Measurements from ENCODE around the gene SPG7.

Gene SPG7

GRCh38 chr16:89519881-89520280 is 11.7 kb downstream of the SPG7 start:
- no peak for DNase-seq

- no peak for DNase-seq
Observed at GRCh38 chr16:89522287-89522686, 14.1 kb downstream of the SPG7 start.

- no peak for DNase-seq
Observed at GRCh38 chr16:89523680-89524344, 15.6 kb downstream of the SPG7 start.

DNA sequence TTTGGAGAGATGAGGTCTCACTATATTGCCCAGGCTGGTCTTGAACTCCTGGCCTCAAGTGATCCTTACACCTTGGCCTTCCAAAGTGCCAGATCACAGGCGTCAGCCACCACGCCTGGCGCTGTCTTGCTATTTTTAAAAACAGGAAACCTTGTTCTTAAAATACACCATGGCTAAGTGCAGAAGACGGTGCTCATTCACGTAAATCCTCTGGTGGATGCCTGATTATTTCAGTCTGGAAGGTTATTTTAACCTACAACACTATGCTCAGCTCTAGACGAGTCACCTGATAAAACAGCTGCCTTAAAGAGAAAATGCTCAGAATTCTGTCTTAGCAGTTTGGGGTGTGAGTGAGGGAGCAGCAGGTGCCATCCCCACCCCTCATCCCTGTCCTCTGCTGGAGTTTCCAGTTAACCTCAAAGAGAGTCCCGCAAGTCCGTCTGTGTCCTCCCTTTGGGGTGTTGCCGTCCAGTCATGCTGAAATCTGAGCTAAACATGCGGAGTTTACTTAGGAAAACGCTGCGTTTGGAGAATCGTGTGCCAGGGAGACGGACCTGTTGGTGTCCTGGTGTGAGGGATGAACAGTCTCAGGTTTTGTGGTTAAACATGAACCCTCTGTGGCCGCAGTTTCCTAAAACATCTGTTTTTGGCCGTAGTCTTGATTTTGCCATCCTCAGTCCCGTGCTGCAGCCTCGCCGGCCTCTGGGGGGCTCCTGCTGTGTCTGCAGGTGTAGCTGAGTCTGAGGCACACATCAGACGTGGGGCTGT is 17.1 kb downstream of the SPG7 start:
- DNase-seq, result no peak

DNA sequence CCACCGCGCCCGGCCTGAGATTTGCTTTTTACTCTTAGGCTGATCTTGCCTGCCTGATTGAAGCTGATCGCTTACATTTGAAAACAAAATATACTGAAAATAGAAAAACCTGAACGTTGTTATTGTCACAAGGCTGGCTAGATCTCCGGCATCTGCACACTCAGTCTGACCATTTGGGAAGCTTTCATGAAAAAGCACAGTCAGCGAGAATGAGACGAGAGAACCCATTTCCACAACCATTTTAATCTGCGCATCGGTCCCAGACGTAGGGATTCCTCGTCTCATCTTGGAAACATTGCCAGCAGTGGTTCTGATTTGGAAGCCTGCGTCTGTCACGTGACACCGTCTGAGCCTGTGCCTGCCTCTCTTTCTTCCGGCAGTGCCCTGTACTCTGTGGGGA is 20.9 kb downstream of the SPG7 start:
- DNase-seq, result no peak

GRCh38 chr16:89530401-89531381 is 22.5 kb downstream of the SPG7 start:
- DNase-seq, result no peak

DNA sequence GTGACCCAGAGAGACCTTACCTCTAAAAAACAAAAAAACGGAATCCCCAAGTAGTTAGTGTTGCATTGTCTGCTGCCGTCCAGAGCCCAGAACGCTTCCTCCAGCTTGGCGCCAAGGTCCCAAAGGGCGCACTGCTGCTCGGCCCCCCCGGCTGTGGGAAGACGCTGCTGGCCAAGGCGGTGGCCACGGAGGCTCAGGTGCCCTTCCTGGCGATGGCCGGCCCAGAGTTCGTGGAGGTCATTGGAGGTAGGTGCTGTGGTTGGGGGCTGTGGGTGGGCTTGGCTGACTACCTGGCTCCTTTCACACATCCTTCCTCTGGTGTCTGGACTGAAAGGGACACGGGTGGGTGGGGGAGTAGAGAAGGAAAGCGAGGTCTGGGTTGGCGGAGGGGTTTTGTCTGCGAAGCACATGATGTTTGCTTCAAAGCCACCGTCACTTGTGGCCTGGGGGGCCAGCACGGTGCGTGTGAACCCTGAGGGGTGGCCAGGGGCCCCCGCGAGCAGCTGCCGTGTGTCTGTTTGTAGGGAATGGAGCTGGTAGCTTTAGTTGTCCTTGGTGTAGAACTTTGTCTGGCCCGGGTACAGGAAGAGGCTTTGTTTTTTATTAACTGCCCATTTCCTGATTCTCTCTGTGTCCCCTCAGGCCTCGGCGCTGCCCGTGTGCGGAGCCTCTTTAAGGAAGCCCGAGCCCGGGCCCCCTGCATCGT is 23.8 kb downstream of the SPG7 start:
- DNase-seq, result no peak

DNA sequence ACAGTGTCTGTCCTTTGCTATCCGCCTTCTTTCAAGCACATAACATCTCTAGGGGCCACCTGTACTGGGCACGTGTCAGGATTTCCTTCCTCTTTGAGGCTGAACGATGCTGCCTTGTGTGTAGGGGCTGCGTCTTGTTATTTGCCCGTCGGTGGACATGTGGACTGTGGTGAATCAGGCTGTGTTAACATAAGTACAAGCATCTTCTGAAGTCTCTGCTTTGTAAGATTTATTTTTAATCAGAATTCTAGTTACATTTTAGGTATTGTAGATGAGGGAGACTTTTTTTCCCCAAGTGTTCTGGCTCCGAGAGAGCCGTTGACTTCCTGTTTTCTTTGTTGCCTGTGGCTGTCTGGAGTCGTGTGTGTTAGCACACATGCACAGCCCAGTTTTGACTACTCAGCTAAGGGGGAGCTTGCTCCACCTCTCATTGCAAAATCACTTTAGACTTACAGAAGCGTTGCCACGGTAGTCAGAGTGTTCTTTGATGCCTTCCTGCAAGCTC is 26.1 kb downstream of the SPG7 start:
- DNase-seq, result no peak

GRCh38 chr16:89536371-89536770 is 28.2 kb downstream of the SPG7 start:
- no peak for DNase-seq

- DNase-seq, result no peak
Observed at GRCh38 chr16:89536886-89537548, 28.8 kb downstream of the SPG7 start.

DNA sequence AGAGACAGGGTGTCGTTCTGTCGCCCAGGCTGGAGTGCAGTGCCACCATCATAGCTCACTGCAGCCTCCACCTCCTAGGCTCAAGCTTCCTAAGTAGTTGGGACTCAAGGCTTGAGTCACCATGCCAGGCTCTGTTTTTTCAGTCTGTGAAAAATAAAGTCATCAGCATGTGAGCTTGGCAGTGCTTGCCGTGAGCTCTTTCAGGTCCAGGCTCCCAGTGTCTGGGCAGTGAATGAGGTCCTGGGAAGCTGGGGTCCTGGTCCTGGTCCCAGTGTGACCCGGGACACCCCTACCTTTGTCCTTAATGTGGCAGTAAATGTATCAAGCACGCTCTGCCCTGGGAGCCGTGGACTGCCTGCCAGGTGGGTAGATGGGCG is 29.3 kb downstream of the SPG7 start:
- DNase-seq, result no peak

GRCh38 chr16:89538286-89538685 is 30.1 kb downstream of the SPG7 start:
- no peak for DNase-seq

GRCh38 chr16:89540557-89540956 is 32.4 kb downstream of the SPG7 start:
- DNase-seq, result no peak

DNA sequence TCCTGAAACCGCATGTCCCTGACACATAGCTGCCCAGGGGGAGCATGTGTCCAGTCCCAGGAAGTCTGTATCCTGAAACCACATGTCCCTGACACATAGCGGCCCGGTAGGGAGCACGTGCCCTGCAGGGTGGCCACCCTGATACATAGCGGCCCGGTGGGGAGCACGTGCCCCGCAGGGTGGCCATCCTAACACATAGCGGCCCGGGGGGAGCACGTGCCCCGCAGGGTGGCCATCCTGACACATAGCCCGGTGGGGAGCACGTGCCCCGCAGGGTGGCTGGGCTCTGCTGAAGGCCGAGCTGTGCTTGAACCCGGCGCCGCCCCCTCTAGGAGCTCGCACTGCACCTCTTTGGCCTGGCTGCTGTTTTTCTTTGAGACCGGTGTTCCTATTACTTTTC is 33.6 kb downstream of the SPG7 start:
- DNase-seq, result no peak

GRCh38 chr16:89544113-89544512 is 35.9 kb downstream of the SPG7 start:
- DNase-seq, result no peak

DNA sequence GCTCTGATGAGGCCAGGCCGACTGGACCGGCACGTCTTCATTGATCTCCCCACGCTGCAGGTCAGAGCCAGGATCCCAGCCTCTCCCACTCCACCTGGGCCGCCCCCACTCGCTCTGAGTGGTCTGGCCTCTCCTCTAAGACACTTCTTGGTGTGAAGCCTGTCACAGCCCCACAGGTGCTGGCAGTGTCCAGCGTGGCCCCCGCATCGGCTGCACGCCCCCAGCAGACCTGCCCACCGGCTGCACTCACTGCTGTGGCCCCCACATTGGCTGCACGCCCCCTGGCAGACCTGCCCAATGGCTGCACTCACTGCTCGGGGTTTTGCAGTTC is 36.5 kb downstream of the SPG7 start:
- no peak for DNase-seq

GRCh38 chr16:89545044-89545830 is 37.0 kb downstream of the SPG7 start:
- no peak for DNase-seq

GRCh38 chr16:89545831-89546574 is 37.8 kb downstream of the SPG7 start:
- DNase-seq, result no peak

DNA sequence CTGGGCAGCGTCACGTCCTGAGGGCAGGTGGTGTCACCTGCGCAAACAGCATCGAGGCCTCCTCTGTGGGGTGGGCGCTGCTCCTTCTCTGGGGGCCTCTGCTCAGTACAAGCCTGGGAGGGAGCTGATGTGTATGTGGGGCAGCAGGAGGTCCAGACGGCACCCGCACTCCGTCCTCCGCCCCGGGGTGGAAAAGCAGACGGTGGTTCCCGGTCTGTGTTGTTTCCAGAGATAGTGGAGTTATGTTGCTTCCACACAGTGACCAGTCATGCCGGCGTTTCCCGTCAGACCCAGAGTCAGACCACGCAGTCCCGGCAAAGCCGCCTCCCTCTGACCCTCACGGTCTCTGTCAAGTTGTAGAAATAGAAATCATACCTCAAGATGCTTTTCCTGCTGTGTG is 38.6 kb downstream of the SPG7 start:
- no peak for DNase-seq

GRCh38 chr16:89547291-89547690 is 39.1 kb downstream of the SPG7 start:
- DNase-seq, result no peak

DNA sequence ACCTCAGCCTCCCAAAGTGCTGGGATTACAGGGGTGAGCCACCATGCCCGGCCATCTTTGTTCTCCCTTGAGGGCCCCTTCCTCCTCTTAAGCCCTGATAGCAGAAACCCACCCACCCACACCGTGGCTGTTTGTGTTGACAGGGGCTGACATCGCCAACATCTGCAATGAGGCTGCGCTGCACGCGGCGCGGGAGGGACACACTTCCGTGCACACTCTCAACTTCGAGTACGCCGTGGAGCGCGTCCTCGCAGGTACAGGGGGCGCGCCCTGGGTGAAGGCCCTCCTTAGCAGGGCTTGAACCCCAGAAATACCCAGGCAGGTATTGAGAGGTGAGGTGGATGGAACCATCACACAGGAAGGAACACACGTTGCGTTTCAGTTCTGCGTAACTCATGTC is 39.7 kb downstream of the SPG7 start:
- no peak for DNase-seq

Measured in effector CD4-positive, alpha-beta T cell (primary cell).